GM19023 (cell line): ENCODE results near the gene NOL4L.
"Not testable (repeated sequence)": the region's sequence is repeated elsewhere in the genome, so short reads cannot be mapped to it uniquely, and the experiment has no call there.

Experiments
- ATAC-seq: cut with Tn5 transposase; IDR thresholded peaks from one replicate; pipeline ENCODE4 v1.9.1; 2021; ENCODE audit warnings: mild to moderate bottlenecking, moderate library complexity; ENCODE audit not compliant: unreplicated experiment

The NOL4L gene

DNA sequence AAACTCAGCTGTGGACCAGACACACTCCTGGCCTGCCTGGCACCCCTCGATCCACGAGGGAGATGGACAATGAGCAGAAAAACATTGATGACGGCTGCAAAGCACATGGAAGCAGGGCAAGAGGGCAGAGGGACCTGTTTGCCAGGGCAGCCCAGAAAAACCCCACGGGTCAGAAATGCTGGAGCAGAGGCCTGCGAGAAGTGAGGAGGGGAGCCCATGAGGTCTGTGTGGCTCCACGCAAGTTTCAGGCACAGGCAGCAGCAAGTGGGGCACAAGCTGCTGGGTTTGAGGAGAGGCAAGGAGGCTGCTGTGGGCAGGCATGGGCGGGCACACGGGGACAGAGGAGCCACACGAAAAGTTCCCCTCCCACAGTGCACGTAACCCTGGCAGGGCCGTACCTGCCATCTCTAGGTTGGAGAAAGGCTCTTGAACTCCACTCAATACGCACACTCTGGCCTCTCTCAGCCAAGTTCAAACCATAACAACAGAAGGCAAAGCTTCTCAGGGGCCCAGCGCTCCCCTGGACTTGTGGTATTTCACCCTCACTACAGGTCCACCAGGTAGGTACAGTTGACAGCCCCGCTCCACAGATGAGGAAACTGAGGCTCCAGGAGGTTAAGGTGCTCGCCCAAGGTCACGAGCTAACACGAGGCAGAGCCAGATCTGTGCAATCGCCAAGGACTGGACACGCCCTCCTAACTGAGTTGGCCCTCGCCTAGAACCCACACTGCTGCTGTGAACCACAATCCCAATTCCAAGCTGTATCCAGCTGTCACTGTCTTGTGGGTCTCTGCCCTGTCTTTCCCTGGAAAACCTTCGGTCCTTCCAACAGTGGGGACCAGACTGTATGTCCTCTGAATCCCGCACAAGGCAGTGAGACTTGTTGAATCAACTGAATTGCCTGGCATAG is 108.2 kb downstream of the NOL4L start:
- ATAC-seq, result no peak

DNA sequence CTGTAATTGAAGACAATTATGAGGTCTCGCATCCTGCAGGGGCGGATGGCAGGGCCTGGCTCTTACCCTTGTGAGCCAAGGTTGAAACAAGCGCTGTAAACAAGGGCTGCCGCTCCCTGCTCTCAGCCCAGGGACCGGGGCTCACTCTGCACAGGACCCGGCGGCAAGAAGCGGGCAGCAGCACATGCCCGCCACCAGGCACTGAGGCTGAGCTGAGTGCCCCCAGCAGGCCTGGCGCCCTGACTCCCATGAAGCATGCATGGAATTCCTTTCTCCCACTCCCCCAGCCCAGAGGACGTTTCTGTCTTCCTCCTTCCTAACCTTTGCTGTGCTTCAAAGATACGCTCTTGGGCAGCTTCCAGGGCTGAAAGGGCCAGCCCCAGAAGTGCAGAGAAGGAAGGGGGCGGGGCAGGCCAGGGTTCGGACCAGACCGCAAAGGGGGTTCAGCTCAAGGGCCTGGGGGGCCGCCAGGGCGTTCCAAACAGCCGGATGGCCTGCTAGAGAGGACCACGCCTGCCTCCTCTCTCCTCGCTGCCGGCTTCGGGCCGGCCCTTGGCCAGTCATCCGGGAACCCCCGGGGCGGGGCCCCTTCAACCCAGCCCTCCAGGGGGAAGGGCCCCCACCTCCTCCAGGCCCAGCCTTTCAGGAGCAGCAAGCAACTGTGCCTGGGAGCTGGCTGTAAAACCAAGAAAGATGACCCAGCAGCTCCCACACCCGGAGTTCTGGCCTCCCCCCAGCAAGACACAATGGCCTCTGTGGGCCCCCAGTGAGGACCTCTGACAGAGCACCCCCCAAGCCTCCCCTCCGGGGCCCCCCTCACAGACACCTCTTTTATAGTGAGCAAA is 109.9 kb downstream of the NOL4L start:
- ATAC-seq, result no peak

DNA sequence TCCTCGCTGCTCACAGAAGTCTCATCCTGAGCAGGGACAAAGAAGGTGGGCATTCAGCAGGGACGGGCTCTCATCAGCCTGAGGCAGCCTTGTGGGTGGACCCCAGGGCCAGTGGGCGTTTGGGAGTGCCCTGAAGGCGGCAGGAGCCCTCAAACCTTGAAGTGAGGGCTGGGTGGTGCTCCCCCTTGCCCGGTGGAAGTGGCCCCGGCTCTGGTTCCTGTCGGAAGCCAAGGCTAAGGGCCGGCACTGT is 110.5 kb downstream of the NOL4L start:
- no peak for ATAC-seq

DNA sequence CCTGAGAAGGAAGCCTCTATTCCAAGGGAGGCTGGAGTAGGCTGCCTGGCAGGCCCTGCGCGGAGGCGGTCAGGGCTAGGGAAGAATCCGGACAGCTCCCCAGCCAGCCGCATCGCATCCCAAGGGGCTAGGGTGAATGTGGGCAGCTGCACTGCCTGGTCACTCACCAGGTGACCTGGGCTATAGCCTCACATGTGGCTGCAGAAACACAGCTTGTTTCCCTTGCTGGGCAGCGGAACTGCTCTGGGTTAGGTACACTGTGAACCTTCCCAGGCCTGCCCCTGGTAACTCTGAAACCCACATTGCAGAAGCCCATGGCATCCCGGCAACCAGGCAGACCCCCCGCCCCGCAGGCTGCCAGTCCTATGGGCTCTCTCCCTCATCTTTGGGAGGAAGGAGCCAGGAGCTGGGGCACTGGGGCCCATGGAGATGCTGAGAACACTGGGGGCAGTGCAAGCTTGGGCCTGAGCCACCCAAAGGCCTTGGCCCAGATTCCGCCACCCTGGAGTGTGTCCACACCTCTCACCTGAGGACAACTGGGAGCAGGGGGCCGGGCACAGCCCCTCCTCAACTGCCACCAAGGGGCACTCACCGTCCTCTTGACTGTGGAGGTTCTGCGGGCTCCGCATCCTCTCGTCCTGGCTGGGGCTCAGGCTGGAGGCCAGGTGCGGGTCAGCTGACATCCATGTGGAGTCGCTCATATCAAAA is 111.0 kb downstream of the NOL4L start:
- no peak for ATAC-seq

DNA sequence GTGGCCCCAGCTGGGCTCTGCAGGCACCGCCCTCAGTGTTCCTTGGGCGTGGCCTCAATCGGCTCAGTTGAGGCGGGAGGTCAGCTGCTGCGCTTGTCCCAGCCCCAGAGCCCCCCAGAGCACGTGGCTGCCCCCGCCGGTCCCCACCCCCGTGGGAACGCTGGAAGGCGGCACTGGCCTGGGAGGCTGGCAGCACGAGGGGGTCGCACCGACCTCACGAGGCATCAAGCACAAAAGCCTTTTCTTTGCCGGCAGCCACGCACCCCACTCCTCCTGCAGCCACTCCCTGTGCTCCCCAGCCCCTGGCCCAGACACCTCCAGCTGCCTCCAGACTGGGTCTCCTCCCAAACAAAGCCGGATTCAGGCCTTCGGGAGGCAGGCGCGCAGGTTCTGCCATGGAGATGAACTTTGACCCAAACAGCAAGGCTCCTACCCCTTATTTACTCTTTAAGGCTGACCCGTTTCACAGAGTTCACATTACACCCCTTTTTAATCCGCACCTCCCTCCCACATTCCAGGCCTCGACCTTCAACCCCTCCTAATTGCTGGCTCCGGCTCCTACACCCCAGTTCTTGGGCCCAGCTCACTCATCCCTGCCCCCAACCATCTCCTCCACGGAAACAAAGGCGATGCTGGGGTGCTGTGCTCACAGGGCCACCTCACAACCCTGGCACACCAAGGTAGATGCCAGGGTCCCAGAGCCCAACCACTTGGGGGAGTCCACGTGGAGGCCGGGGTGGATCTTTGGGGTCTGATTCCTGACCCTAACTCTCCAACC is 111.7 kb downstream of the NOL4L start:
- ATAC-seq, result no peak

DNA sequence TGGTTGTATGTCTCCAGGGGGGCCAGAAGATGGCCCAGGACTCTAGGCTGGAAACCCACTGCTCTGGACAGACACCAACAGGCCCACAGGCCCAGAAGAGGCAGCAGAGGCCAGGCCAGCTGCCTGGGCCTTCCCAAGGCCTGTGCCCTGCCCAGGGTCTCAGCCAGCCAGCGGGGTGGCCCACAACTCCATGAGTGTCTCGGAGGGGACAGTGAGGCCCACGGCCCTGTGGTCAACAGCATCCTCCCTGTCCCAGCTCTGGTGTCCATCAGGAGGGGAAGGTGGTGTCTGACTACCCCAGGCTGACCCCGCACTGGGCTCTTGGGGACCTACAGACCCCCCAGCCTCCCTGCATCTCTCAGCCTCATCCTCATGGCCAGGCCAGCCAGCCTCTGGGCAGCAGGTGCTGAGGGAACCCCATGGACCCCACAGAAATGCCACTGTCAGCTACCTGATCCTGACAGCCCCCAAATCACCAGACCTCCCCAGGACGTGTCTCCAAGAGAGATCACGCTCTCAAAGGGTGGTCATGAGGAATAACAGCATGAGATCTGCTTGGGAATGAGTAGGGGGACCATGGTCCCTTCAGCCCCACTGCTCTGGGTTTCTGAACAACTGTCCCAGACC is 112.4 kb downstream of the NOL4L start:
- no peak for ATAC-seq

DNA sequence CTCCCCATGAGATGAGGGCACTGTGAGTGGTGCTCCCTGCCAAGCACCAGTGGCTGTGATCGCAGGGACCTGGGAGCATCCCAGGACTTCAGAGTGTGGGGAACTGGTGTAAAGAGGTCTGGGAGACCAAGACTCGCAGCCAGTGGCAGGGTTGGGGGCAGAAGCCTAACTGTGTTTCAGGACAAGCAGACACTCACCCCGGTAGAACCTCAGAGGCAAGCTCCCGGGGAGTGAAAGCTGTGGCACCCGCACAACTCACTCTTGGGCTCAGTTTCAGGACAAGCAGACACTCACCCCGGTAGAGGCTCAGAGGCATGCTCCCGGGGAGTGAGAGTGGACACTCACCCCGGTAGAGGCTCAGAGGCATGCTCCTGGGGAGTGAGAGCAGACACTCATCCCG is 114.2 kb downstream of the NOL4L start:
- no peak for ATAC-seq

DNA sequence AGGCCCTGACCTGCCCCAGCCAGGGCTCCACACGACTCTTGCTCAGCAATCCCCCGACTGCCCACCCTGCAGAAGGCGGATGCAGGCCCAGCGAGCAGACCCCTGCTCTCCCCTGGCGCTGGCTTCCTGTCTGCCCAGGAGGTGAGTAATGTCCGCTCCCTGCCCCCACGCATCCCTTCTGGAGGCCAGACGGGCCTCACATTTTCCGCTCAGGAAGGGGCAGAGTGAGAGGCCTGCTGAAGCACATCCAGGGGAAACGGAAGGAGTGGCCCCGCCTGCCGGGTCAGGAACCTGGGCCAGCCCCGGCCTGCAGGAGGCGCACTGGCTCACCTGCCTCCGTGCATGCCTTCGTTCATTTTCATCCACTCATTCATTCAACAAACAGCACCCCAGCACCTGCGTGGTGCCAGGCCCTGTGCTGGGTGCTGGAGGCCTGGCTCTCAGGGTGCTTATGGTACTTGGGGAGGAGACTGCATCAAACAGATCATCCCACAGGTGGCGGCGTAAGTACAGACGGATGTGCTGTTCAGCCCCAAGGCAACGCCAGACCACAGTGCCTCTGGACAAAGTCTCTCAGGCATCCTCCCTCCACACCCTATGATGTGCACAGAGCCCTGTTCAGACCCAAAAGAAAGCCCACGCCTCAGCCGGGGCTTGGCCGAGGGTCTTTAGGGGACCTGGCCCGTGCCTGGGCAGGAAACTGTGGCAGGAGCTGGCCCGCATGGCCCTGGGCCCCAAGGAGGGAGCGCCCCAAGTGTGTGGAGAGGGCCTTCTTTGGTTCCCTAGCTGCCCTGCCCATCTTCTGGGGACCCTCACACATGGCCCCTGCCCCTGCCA is 114.9 kb downstream of the NOL4L start:
- ATAC-seq, result no peak

DNA sequence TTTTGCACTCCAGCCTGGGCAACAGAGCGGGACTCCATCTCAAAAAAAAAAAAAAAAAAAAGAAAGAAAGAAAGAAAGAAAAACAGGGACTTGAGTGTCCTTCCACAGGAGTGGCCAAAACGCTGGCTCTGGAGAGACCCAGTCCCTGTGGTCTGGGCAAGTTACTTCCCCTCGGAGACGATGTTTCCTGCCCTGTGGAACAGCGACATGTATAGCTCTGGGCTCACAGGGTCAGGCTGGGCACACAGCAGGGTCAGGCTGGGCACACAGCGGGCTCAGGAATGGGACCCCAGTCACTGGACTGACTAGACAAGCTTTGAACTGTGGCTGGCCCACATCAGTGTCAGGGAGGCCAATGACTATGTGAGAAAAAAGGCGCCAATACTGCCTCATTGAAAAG is 116.3 kb downstream of the NOL4L start:
- no peak for ATAC-seq

DNA sequence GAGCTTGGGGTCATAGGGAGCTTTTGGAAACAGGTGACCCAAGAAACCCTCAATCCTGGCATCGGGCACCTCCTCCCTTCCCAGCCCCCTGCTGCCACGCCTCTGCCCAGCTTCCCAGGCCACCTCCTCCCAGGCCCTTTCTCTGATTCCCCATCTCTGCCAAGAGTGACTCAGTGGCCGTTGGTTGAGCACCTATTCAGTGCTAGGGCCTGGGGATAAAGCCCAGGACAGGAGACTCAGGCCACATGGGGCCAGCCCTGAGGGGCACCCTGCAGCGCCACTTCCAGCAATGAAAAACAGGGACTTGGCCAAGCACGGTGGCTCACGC is 116.9 kb downstream of the NOL4L start:
- ATAC-seq, result no peak

DNA sequence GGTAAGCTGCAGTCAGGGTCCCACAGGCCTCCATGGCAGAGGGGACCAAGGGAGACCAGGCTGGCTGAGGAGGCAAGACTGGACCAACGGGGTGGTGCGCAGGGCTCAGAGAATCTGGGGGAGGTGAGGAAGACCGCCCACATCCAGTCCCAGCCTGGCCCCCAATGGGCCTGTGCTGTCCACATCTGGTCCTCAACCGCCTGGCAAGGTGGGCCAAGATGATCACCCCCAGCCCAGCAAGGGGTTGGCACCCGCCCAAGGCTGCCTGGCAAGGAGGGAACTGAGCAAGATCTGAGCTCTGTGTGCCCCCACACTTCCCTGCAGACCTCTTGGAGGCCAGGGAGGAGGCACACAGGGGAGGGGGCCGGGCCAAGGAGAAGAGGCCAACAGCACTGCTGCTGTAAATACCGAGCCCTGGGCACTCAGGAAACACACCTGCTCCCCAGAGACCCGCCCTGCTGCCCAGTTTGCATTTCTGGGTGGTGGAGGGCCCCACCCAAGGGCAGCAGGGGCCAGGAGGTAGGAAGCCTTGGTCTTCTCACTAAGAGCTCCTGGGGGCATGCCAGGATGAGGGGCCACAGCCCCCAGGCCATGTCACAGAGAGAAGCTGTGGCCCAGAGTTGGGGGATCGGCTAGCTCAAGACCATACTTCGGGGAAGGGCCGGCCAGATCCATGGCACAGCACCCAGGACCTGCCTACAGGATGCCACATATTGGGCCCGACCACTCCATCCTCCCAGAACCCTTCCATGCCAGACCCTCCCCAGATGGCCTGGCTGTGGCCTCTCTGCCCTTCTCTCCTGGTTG is 117.4 kb downstream of the NOL4L start:
- no peak for ATAC-seq

DNA sequence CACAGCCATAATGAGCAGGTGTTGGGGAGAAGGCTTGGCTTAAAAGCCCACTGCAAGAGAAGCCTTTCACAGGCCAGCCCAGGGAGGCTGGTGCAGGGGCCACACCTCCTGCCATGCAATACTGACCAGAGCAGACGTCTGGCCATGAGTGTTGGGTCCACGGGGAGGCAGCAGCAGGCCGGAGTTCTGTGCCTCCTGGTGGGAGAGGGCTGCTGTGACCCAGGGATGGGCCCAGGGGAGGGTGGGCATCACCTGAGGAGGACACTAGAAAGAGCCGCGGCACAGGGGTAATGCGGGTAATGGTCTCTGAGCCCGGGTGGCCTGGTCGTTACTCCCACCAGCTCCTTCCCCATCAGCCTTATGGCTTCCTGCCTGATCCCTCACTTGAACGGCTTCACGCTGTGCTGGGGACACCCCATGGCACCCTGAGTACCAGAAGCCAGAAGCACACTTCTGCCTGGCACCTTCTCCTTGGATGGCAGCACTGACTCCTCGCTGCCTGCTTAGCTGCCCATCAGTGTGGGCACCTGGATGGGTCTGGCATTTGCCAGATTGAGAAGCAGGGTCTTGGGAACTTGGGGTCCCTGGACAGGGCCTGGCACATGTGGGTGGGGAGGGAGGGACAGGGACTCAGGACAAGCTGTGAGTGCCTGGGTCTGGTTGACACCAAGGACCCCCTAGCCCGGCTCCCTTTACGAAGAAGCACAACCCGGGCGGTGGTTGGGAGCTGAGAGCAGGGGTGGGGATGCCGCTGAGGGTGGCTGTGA is 118.2 kb downstream of the NOL4L start:
- ATAC-seq, result no peak

DNA sequence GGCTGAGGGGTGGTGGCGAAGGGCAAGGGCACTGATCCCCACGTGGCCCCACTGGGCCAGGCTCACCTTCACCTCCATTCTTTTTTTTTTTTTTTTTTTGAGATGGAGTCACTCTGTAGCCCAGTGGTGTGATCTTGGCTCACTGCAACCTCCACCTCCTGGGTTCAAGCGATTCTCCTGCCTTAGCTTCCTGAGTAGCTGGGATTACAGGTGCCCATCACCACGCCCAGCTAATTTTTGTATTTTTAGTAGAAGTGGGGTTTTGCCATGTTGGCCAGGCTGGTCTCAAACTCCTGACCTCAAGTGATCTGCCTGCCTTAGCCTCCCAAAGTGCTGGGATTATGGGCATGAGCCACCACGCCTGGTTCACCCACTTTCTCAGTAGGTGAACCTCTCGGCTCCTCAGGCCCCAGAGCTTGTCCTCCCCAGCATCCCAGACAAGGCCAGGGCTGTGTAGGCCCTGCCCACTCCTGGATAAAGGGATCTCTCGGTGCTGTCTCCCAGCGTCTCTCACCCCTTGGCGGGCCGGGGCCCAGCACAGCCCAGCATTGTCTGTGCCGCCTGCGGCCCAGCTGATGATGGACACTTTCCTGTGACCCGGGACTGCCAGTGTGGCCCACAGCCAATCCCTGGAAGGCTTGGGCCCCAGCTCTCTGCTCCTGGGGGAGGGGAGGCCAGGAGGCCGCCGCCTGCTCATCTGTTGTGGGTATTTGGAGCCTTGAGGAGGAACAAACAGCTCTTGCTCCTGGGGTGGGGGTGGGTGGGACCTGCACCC is 119.0 kb downstream of the NOL4L start:
- ATAC-seq, result not testable (repeated sequence)

DNA sequence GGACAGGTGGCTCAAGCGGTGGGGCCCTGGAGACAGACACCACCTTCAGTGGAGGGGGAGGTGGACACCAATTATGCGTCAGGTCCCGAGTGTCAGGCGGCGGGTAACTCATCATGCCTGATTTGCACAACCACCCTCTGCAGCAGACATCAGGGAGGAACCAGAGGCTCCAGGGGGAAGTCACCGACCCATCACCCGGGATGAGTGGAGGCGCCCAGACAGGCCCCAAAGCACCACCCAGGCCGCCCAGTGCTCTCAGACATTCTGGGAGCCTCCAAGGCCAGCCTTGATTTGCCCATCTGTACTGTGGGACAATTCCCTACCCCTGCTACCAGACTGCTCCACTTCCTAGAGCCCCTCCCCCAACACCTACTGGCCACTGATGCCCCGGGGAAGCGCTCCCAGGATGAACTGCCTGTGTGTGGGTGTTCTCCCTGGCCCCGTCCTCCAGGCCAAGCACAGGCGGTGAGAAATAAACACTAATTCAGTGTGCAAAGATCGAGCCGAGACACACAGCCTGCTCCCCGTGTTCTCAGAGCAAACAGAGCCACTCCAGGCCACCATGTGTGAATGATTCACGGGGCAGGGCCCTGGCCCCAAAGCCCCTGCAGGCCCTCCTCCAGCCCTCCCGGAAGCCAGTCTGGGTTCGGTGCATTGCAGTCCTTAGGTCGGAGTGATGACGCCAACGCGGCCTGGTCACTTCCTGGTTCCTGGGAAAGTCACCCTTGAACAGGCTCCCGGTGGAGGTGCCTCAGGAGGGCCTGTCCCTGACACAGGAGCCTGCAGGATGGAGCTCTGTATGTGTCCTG is 119.8 kb downstream of the NOL4L start:
- ATAC-seq, result no peak

DNA sequence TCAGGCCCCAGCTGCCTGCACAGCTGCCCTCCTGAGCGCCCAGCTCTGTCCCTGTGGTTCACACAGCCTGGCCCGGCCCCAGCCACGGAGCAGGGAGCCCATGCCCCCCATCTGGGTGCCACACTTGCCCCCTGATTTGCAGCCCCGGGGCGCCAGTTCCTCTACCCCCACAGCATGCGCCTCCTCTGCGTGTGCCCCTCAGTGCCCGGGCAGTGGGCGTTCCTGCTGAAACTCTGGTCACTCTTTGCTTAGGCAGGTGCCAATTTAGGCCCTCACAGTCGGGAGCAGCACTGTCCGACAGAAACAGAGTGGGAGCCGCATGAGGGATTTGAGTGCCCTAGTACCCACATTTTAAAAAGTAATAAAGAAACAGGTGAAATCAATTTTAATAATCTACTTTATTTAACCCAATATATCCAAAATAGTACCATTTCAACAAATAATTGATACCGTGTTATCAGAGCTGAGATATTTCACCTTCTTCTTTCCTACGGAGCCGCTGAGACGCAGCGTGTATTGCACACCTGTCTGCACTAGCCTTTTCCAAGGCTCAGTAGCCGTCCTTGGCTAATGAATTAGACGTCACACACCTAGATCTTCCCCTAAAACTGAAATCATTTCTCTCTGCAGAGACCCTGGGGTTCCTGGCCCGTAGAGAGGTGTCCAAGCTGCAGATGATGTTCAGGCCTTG is 120.6 kb downstream of the NOL4L start:
- ATAC-seq, result no peak
